HepG2 (cell line): ENCODE results near the gene SPARC. TPM values are rescaled to one million over a fixed set of nuclear protein-coding genes. Genes with fewer than 3 reads are reported as not detected.

ENCODE experiments used
- ATAC-seq: fragments of 200-7000 bp; cut with Tn5 transposase; 3 replicates; pipeline ENCODE4 v1.9.1; 2020; ENCODE audit warnings: mild to moderate bottlenecking, moderate library complexity
- BruUV-seq: library from RNA; stranded (reverse); fragments of 400-500 nt; replicated peaks from 2 replicates; lab custom pipeline; 2021; lab: Mats Ljungman, UMichigan
- CTCF ChIA-PET: fragments of 300-600 bp; formaldehyde crosslinking; extraction: SDS; loops from one replicate; lab custom pipeline; 2021; ENCODE audit warnings: low total read pairs, inconsistent platforms, low intra/inter-chr PET ratio; lab: Yijun Ruan, JAX
- POLR2A ChIA-PET: fragments of 350-600 bp; sonication (Branson Sonifier 250); formaldehyde crosslinking; loops from one replicate; lab custom pipeline; 2020; ENCODE audit warnings: antibody characterized with exemption, inconsistent platforms; lab: Yijun Ruan, JAX
- DNase-seq: peaks from one replicate; pipeline ENCODE4 v3.0.0-alpha.2; 2015; ENCODE audit warnings: low spot score
- FAIRE-seq: peaks from 3 replicates; lab custom pipeline; 2011; peaks lifted over from hg19 to GRCh38; lab: Jason Lieb, UNC
- H2AFZ ChIP-seq: one replicate; pipeline ENCODE4 v1.6.1; 2011; ENCODE audit warnings: low read length, inconsistent platforms
- H3K27ac ChIP-seq: fragments of 300-600 bp; 3 replicates; pipeline ENCODE4 v1.8.0; 2011; ENCODE audit warnings: mixed run types, mild to moderate bottlenecking, mixed read lengths, low read length, inconsistent platforms; ENCODE audit not compliant: insufficient read depth; ENCODE audit errors: extremely low read length
- H3K27me3 ChIP-seq, 2 experiments: fragments of 200-600 bp in 1 of 2; 2 replicates in 1 of 2; 3 replicates in 1 of 2; pipeline versions ENCODE4 v1.6.0 to v1.8.0; 2011; ENCODE audit warnings: low read length in 2 of 2, mild to moderate bottlenecking in 2 of 2, moderate library complexity in 2 of 2, inconsistent platforms in 1 of 2; ENCODE audit not compliant: insufficient read depth in 2 of 2, control insufficient read depth in 1 of 2
- H3K36me3 ChIP-seq, 2 experiments: fragments of 200-600 bp in 1 of 2; replicated peaks in 1 of 2; 2 replicates in 1 of 2; 3 replicates in 1 of 2; pipeline versions ENCODE4 v1.5.1 to v1.8.0; 2011; ENCODE audit warnings: low read length in 2 of 2, inconsistent platforms in 1 of 2; ENCODE audit not compliant: insufficient read depth in 2 of 2, control insufficient read depth in 1 of 2
- H3K4me1 ChIP-seq: 2 replicates; pipeline ENCODE4 v1.5.1; 2012; ENCODE audit warnings: low read length, inconsistent platforms; ENCODE audit not compliant: insufficient read depth
- H3K4me2 ChIP-seq: 2 replicates; pipeline ENCODE4 v1.6.0; 2011; ENCODE audit warnings: low read depth, low read length, inconsistent platforms
- H3K4me3 ChIP-seq, 3 experiments: fragments of 200-600 bp in 1 of 3; sonication (generic), shearing (Covaris generic) in 1 of 3; replicated peaks in 1 of 3; 2 replicates each; pipeline ENCODE4 v1.5.1; 2011 to 2016; ENCODE audit warnings: low read length in 3 of 3, inconsistent platforms in 2 of 3, low read depth in 2 of 3, mild to moderate bottlenecking in 2 of 3, control low read depth in 1 of 3, mixed read lengths in 1 of 3; ENCODE audit not compliant: insufficient read depth in 1 of 3
- H3K79me2 ChIP-seq: one replicate; pipeline ENCODE4 v1.6.1; 2011; ENCODE audit warnings: low read length, inconsistent platforms; ENCODE audit not compliant: insufficient read depth
- H3K9ac ChIP-seq: 2 replicates; pipeline ENCODE4 v1.6.0; 2011; ENCODE audit warnings: mild to moderate bottlenecking, low read depth, low read length, inconsistent platforms; ENCODE audit not compliant: insufficient read depth
- H3K9me3 ChIP-seq: 2 replicates; pipeline ENCODE4 v1.5.1; 2012; ENCODE audit warnings: mild to moderate bottlenecking, low read length
- H4K20me1 ChIP-seq: 2 replicates; pipeline ENCODE4 v1.6.0; 2011; ENCODE audit warnings: inconsistent platforms, mild to moderate bottlenecking, low read length, moderate library complexity; ENCODE audit not compliant: insufficient read depth
- IKZF4 ChIP-seq: sonication (generic); formaldehyde crosslinking; IDR thresholded peaks from 2 replicates; pipeline ENCODE4 v1.5.1; 2020; ENCODE audit warnings: borderline replicate concordance, mild to moderate bottlenecking, low read depth, missing genetic modification reagents; ENCODE audit errors: not compliant biosample characterization
- ZNF768 ChIP-seq: sonication (generic); formaldehyde crosslinking; IDR thresholded peaks from 2 replicates; pipeline ENCODE4 v1.4.0; 2020; ENCODE audit warnings: missing genetic modification reagents
- WGBS: methylation state at CpG from one replicate; pipeline ENCODE4 v1.1.6; 2017; ENCODE audit warnings: low lambda C conversion rate; 5-methylcytosine and 5-hydroxymethylcytosine counted together
- in situ Hi-C: cut with HindIII; loops from 2 replicates; pipeline ENCODE4 v1.10.0; 2017; ENCODE audit warnings: low pct_unique_long_range_greater_than_20kb; ENCODE audit not compliant: extremely low pct_ligation_motif_present
- intact Hi-C: fragments of 100-400 bp; cut with micrococcal nuclease; formaldehyde crosslinking; loops from one replicate; pipeline ENCODE4 v1.10.0; 2022; ENCODE audit not compliant: unreplicated experiment
- polyA plus RNA-seq, 8 experiments: library from polyadenylated mRNA; depleted of rRNA in 3 of 8; stranded (reverse) in 7 of 8; unstranded in 1 of 8; fragments of >200 nt; fragmentation: Illumina TruSeq in 4 of 8; extraction: Trizol in 4 of 8; gene quantifications; 2 replicates each; pipeline versions ENCODE4 v1.2.1 to v1.2.3, GENCODE V29; 2011 to 2016; ENCODE audit warnings: low read depth in 4 of 8, missing spikeins in 1 of 8, mixed read lengths in 1 of 8; ENCODE audit not compliant: insufficient read depth in 1 of 8
- total RNA-seq, 5 experiments: library from RNA; depleted of rRNA; stranded (reverse); fragments of >200 nt; fragmentation: Illumina TruSeq; extraction: Trizol; gene quantifications; 2 replicates each; pipeline ENCODE4 v1.2.3, GENCODE V29; 2016; ENCODE audit warnings: low read depth in 1 of 5
- TF ChIP-seq, protein P1 (sequence below): sonication (generic); formaldehyde crosslinking; IDR thresholded peaks from 2 replicates; pipeline ENCODE4 v1.4.0; 2020; ENCODE audit warnings: missing genetic modification reagents, low read depth, mild to moderate bottlenecking, borderline replicate concordance
- TF ChIP-seq, protein P2 (sequence below): sonication (generic); formaldehyde crosslinking; IDR thresholded peaks from 2 replicates; pipeline ENCODE4 v1.4.0; 2020; ENCODE audit warnings: mild to moderate bottlenecking, missing genetic modification reagents
- TF ChIP-seq, protein P3 (sequence below): sonication (generic); formaldehyde crosslinking; IDR thresholded peaks from 2 replicates; pipeline ENCODE4 v1.4.0; 2020; ENCODE audit warnings: missing genetic modification reagents

Gene SPARC
- total and polyA plus RNA-seq, 2 of the 13 experiments (the other 11 are each of a cell fraction or from before 2014, with no cell fraction given) = 76.7 to 192 TPM

DNA sequence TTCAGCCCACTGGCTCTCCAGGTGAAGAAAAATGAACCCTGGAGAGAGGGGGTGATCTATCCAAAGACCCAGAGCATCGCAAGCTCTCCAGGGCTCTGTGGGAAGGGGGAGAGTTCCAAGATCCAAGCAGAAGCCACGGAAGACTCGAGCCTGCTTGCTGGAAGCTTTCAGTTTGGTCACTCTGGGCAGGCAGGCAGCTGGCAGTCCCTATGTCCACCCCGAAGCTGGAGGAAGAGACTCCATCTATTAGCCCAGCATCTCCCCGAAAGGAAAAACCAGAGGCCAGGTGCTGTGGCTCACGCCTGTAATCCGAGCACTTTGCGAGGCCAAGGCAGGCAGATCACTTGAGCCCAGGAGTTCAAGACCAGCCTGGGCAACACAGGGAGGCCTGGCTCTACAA, 10.7 kb upstream of the SPARC start (continued):
- TF ChIP-seq, protein P1, sequence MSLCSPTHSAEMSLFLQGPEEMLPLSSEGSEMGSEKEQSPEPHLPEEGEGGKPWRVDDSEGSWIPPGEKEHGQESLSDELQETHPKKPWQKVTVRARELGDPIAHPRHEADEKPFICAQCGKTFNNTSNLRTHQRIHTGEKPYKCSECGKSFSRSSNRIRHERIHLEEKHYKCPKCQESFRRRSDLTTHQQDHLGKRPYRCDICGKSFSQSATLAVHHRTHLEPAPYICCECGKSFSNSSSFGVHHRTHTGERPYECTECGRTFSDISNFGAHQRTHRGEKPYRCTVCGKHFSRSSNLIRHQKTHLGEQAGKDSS (CRISPR knock-in tag) = no peak
- no peak for TF ChIP-seq IKZF4 (CRISPR knock-in tag)

DNA sequence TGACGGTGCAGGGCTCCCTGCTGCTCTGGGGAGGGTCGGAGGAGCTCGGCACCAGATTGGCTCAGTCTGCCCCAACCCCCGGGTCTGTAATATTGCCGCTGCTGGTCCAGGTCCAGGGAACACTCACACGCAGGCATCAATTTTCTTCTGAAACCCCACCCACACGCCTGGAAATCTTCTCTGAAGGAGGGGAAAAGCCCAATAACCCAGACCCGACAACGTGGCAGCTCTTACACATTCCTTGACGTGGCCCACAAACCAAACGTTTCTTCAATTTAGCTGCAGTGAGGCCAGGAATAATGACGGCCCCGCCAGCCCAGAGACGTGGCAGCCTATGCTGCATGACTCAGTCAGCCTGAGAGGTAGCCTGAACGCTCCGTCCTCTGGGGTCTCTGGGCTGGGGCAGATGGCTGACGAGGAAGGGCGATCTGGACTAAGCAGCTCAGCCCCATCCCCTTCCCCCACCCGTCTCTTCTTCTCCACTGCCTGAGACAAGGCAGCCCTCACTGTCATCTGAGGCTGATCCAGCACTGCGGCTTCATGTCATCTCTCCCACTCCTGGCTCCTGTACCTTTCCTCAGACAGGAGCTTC, 9.9 kb upstream of the SPARC start:
- ChIA-PET CTCF (interaction anchor here (0.6 kb wide), 1 partner anchor 38 kb away, joined by 3 read pairs; no protein-coding TSS in a partner anchor), POLR2A (interaction anchor here (1.0 to 1.7 kb wide), 3 partner anchors 24 to 75 kb away, joined by 3 to 6 read pairs (median 3); partner anchors contain the start of gene G3BP1)
- Histone ChIP-seq H2AFZ (no peak overlapping the region), H3K4me3 (peak overlapping the region in 1 of 3 experiments; percentile 35; a peak in 1 of 6 replicates), H3K9ac (no peak overlapping the region), H3K27me3 (no peaks in the 10 kb centered on the region; a peak in 1 of 5 replicates), H4K20me1 (no peaks in the 10 kb centered on the region), H3K36me3 (no peaks in the 10 kb centered on the region), H3K79me2 (no peaks in the 10 kb centered on the region), H3K27ac (no peak overlapping the region), H3K9me3 (no peaks in the 10 kb centered on the region), H3K4me1 (peaks cover 90% of the 10 kb centered on the region), H3K4me2 (peak overlapping the region; percentile 53)
- BruUV-seq = no TSS peak
- ATAC-seq (peak; percentile 38), FAIRE-seq (no peak), DNase-seq (no peak)
- TF ChIP-seq, protein P2, sequence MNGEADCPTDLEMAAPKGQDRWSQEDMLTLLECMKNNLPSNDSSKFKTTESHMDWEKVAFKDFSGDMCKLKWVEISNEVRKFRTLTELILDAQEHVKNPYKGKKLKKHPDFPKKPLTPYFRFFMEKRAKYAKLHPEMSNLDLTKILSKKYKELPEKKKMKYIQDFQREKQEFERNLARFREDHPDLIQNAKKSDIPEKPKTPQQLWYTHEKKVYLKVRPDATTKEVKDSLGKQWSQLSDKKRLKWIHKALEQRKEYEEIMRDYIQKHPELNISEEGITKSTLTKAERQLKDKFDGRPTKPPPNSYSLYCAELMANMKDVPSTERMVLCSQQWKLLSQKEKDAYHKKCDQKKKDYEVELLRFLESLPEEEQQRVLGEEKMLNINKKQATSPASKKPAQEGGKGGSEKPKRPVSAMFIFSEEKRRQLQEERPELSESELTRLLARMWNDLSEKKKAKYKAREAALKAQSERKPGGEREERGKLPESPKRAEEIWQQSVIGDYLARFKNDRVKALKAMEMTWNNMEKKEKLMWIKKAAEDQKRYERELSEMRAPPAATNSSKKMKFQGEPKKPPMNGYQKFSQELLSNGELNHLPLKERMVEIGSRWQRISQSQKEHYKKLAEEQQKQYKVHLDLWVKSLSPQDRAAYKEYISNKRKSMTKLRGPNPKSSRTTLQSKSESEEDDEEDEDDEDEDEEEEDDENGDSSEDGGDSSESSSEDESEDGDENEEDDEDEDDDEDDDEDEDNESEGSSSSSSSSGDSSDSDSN (CRISPR knock-in tag) = 0 out of 2 replicates have a peak, but pooled peaks have one; percentile 20
- TF ChIP-seq ZNF768 (CRISPR knock-in tag) = peak; percentile 38; the same call in 1 of the 2 replicates
- TF ChIP-seq, protein P3, sequence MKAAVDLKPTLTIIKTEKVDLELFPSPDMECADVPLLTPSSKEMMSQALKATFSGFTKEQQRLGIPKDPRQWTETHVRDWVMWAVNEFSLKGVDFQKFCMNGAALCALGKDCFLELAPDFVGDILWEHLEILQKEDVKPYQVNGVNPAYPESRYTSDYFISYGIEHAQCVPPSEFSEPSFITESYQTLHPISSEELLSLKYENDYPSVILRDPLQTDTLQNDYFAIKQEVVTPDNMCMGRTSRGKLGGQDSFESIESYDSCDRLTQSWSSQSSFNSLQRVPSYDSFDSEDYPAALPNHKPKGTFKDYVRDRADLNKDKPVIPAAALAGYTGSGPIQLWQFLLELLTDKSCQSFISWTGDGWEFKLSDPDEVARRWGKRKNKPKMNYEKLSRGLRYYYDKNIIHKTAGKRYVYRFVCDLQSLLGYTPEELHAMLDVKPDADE (CRISPR knock-in tag) = no peak
- 48% methylated on average over 12 of the region's 20 CpGs for WGBS
- intact Hi-C loops (no loop called here), in situ Hi-C loops (no loop called here)
